ENCODE results near the gene TMEM151A.
"Not testable (repeated sequence)": the region's sequence is repeated elsewhere in the genome, so short reads cannot be mapped to it uniquely, and the experiment has no call there.

TMEM151A gene

GRCh38 chr11:66310803-66311440, 19.2 kb downstream of the TMEM151A start:
- not testable (repeated sequence) for DNase-seq

- DNase-seq = no peak
These were observed 19.8 kb downstream of the TMEM151A start for GRCh38 chr11:66311470-66311964.

GRCh38 chr11:66311965-66312548, 20.4 kb downstream of the TMEM151A start:
- DNase-seq = peak; percentile 98

GRCh38 chr11:66312549-66313320, 21.0 kb downstream of the TMEM151A start:
- DNase-seq = peak; percentile 99

GRCh38 chr11:66313321-66314185, 21.9 kb downstream of the TMEM151A start:
- DNase-seq = no peak

- DNase-seq = no peak
These were observed 22.4 kb downstream of the TMEM151A start for GRCh38 chr11:66314186-66314501.

GRCh38 chr11:66314561-66315497, 23.1 kb downstream of the TMEM151A start:
- DNase-seq = no peak

GRCh38 chr11:66315498-66315885, 23.8 kb downstream of the TMEM151A start:
- DNase-seq = no peak

- DNase-seq = no peak
These were observed 24.5 kb downstream of the TMEM151A start for GRCh38 chr11:66315921-66316811.

- no peak for DNase-seq
These were observed 25.2 kb downstream of the TMEM151A start, which contains the start of gene CD248 for GRCh38 chr11:66316849-66317251. TSS of gene CD248 (minus strand) at chr11:66317044. CDS start at chr11:66317027, 17 bp downstream.

GRCh38 chr11:66317322-66317722, 25.6 kb downstream of the TMEM151A start:
- no peak for DNase-seq

- DNase-seq = peak; percentile 72
These were observed 26.3 kb downstream of the TMEM151A start for GRCh38 chr11:66317723-66318599.

GRCh38 chr11:66318600-66318970, 26.9 kb downstream of the TMEM151A start:
- no peak for DNase-seq

GRCh38 chr11:66320289-66320688, 28.6 kb downstream of the TMEM151A start:
- DNase-seq = not testable (repeated sequence)

GRCh38 chr11:66320748-66321147, 29.1 kb downstream of the TMEM151A start:
- DNase-seq = not testable (repeated sequence)

- DNase-seq = no peak
These were observed 29.9 kb downstream of the TMEM151A start for GRCh38 chr11:66321606-66322005.

GRCh38 chr11:66322732-66323427, 31.2 kb downstream of the TMEM151A start:
- DNase-seq = no peak

GRCh38 chr11:66323684-66324083, 32.0 kb downstream of the TMEM151A start:
- DNase-seq = no peak

- DNase-seq = no peak
These were observed 33.0 kb downstream of the TMEM151A start for GRCh38 chr11:66324664-66325063.
